PC-9 (cell line): ENCODE measurements around the gene UBR4.

Experiments used
- EZH2 ChIP-seq: fragments of 200-600 bp; sonication (generic); IDR thresholded peaks from 2 replicates; pipeline ENCODE4 v1.8.0; 2017; ENCODE audit warnings: antibody characterized with exemption, low read depth
- TF ChIP-seq, protein P1 (sequence below): fragments of 200-600 bp; sonication (generic); conservative IDR thresholded peaks from 2 replicates; pipeline ENCODE4 v1.6.1; 2017; ENCODE audit warnings: mixed run types, antibody characterized with exemption, mild to moderate bottlenecking, moderate library complexity

DNA sequence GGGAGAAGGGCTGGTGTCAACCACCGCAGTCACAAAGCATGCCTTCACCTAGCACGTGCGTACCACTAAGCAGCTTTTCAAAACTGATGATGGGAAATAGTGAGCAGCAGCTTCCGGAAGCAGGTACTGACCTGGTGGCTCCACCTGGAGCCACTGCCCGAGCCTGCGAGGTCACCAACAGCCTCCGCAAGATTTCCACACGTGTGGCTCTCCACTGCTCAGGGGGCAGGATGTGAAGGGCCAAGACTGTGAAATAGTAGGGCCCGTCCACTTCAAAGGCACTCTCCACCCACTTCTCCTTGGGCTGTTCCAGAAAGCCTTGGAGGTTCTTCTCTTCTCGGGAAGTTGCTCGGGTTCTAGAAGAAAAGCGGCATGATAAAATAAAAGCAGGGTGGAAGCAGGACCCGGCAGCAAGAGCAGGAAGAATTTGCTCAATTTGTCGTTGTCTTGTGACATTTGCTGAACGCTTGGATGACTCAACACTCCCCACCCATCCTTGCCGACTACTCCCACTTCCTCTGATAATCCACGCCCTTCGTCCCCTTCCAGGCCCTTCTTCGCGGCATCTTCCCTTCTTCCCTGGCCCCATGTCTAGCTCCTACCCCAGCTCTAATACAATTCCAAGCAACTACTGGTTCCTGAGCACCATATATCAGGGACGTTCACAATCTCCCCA lies 128.7 kb downstream of the UBR4 start:
- TF ChIP-seq, protein P1, sequence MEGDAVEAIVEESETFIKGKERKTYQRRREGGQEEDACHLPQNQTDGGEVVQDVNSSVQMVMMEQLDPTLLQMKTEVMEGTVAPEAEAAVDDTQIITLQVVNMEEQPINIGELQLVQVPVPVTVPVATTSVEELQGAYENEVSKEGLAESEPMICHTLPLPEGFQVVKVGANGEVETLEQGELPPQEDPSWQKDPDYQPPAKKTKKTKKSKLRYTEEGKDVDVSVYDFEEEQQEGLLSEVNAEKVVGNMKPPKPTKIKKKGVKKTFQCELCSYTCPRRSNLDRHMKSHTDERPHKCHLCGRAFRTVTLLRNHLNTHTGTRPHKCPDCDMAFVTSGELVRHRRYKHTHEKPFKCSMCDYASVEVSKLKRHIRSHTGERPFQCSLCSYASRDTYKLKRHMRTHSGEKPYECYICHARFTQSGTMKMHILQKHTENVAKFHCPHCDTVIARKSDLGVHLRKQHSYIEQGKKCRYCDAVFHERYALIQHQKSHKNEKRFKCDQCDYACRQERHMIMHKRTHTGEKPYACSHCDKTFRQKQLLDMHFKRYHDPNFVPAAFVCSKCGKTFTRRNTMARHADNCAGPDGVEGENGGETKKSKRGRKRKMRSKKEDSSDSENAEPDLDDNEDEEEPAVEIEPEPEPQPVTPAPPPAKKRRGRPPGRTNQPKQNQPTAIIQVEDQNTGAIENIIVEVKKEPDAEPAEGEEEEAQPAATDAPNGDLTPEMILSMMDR = no peak
- no peak for TF ChIP-seq EZH2
